ENCODE data around the gene STAM.
"Not testable (repeated sequence)": the region's sequence is repeated elsewhere in the genome, so short reads cannot be mapped to it uniquely, and the experiment has no call there.

Gene STAM

GRCh38 chr10:17693009-17693408 is 49.1 kb downstream of the STAM start:
- no peak for DNase-seq (ENCODE audit: low read depth in 1 of 2, low spot score in 1 of 2)
- in situ Hi-C loops (cut with HindIII; ENCODE audit: low pct_unique_long_range_greater_than_20kb, low sequenced_read_pairs), result no loop called here
- no peak for TF ChIP-seq JUND (IDR thresholded peaks at IDR 0.05; ENCODE audit: low read depth)

- TF ChIP-seq JUND (IDR thresholded peaks at IDR 0.05; ENCODE audit: low read depth), result no peak
- in situ Hi-C loops (cut with HindIII; ENCODE audit: low pct_unique_long_range_greater_than_20kb, low sequenced_read_pairs), result no loop called here
- no peak for DNase-seq (ENCODE audit: low read depth in 1 of 2, low spot score in 1 of 2)
Observed at GRCh38 chr10:17698696-17699095, 54.7 kb downstream of the STAM start.

- TF ChIP-seq JUND (IDR thresholded peaks at IDR 0.05; ENCODE audit: low read depth), result no peak
- DNase-seq (ENCODE audit: low read depth in 1 of 2, low spot score in 1 of 2), result no peak
- in situ Hi-C loops (cut with HindIII; ENCODE audit: low pct_unique_long_range_greater_than_20kb, low sequenced_read_pairs), result no loop called here
Observed at GRCh38 chr10:17701301-17701700, 57.4 kb downstream of the STAM start.

- DNase-seq (ENCODE audit: low read depth in 1 of 2, low spot score in 1 of 2), result no peak
- in situ Hi-C loops (cut with HindIII; ENCODE audit: low pct_unique_long_range_greater_than_20kb, low sequenced_read_pairs), result no loop called here
- no peak for TF ChIP-seq JUND (IDR thresholded peaks at IDR 0.05; ENCODE audit: low read depth)
Observed at GRCh38 chr10:17703706-17704105, 59.8 kb downstream of the STAM start.

- in situ Hi-C loops (cut with HindIII; ENCODE audit: low pct_unique_long_range_greater_than_20kb, low sequenced_read_pairs), result no loop called here
- TF ChIP-seq JUND (IDR thresholded peaks at IDR 0.05; ENCODE audit: low read depth), result no peak
Observed at GRCh38 chr10:17708821-17709220, 64.9 kb downstream of the STAM start.

GRCh38 chr10:17709492-17709891 is 65.5 kb downstream of the STAM start:
- in situ Hi-C loops (cut with HindIII; ENCODE audit: low pct_unique_long_range_greater_than_20kb, low sequenced_read_pairs), result no loop called here
- TF ChIP-seq JUND (IDR thresholded peaks at IDR 0.05; ENCODE audit: low read depth), result no peak
- DNase-seq (ENCODE audit: low read depth in 1 of 2, low spot score in 1 of 2), result no peak

More at GRCh38 chr10:17708821-17709220, 64.9 kb downstream of the STAM start:
- DNase-seq (ENCODE audit: low read depth in 1 of 2, low spot score in 1 of 2), result no peak

GRCh38 chr10:17710181-17710580 is 66.2 kb downstream of the STAM start:
- no peak for TF ChIP-seq JUND (IDR thresholded peaks at IDR 0.05; ENCODE audit: low read depth)
- in situ Hi-C loops (cut with HindIII; ENCODE audit: low pct_unique_long_range_greater_than_20kb, low sequenced_read_pairs), result no loop called here
- no peak for DNase-seq (ENCODE audit: low read depth in 1 of 2, low spot score in 1 of 2)

GRCh38 chr10:17712053-17712452 is 68.1 kb downstream of the STAM start:
- no peak for DNase-seq (ENCODE audit: low read depth in 1 of 2, low spot score in 1 of 2)
- TF ChIP-seq JUND (IDR thresholded peaks at IDR 0.05; ENCODE audit: low read depth), result no peak
- in situ Hi-C loops (cut with HindIII; ENCODE audit: low pct_unique_long_range_greater_than_20kb, low sequenced_read_pairs), result no loop called here

GRCh38 chr10:17712717-17713471 is 68.9 kb downstream of the STAM start:
- in situ Hi-C loops (cut with HindIII; ENCODE audit: low pct_unique_long_range_greater_than_20kb, low sequenced_read_pairs), result no loop called here
- TF ChIP-seq JUND (IDR thresholded peaks at IDR 0.05; ENCODE audit: low read depth), result no peak
- DNase-seq (ENCODE audit: low read depth in 1 of 2, low spot score in 1 of 2), result no peak

GRCh38 chr10:17713758-17714157 is 69.8 kb downstream of the STAM start:
- DNase-seq (ENCODE audit: low read depth in 1 of 2, low spot score in 1 of 2), result no peak
- in situ Hi-C loops (cut with HindIII; ENCODE audit: low pct_unique_long_range_greater_than_20kb, low sequenced_read_pairs), result no loop called here
- no peak for TF ChIP-seq JUND (IDR thresholded peaks at IDR 0.05; ENCODE audit: low read depth)

- in situ Hi-C loops (cut with HindIII; ENCODE audit: low pct_unique_long_range_greater_than_20kb, low sequenced_read_pairs), result no loop called here
- no peak for DNase-seq (ENCODE audit: low read depth in 1 of 2, low spot score in 1 of 2)
Observed at GRCh38 chr10:17716161-17716560, 72.2 kb downstream of the STAM start.

GRCh38 chr10:17722317-17723014 is 78.5 kb downstream of the STAM start:
- DNase-seq (ENCODE audit: low read depth in 1 of 2, low spot score in 1 of 2); in situ Hi-C loops (cut with HindIII; ENCODE audit: low pct_unique_long_range_greater_than_20kb, low sequenced_read_pairs): not testable (repeated sequence)

More at GRCh38 chr10:17716161-17716560, 72.2 kb downstream of the STAM start:
- TF ChIP-seq JUND (IDR thresholded peaks at IDR 0.05; ENCODE audit: low read depth), result no peak

GRCh38 chr10:17725703-17726102 is 81.8 kb downstream of the STAM start:
- in situ Hi-C loops (cut with HindIII; ENCODE audit: low pct_unique_long_range_greater_than_20kb, low sequenced_read_pairs), result no loop called here
- TF ChIP-seq JUND (IDR thresholded peaks at IDR 0.05; ENCODE audit: low read depth), result no peak

More at GRCh38 chr10:17725703-17726102, 81.8 kb downstream of the STAM start:
- no peak for DNase-seq (ENCODE audit: low read depth in 1 of 2, low spot score in 1 of 2)

All from T47D (cell line).